ENCODE measurements around the gene TCTN1.

Gene TCTN1

GRCh38 chr12:110680032-110680431 lies 66.1 kb downstream of the TCTN1 start:
- DNase-seq (ENCODE audit: low read depth), result no peak

- DNase-seq (ENCODE audit: low read depth), result no peak
Observed at GRCh38 chr12:110683888-110684287, 70.0 kb downstream of the TCTN1 start.

GRCh38 chr12:110684312-110684836 lies 70.4 kb downstream of the TCTN1 start:
- no peak for DNase-seq (ENCODE audit: low read depth)

GRCh38 chr12:110686294-110686903 lies 72.5 kb downstream of the TCTN1 start:
- no peak for DNase-seq (ENCODE audit: low read depth)

GRCh38 chr12:110687396-110688169 lies 73.7 kb downstream of the TCTN1 start:
- DNase-seq (ENCODE audit: low read depth), result no peak

GRCh38 chr12:110688446-110689280 lies 74.7 kb downstream of the TCTN1 start, which contains the start of gene HVCN1:
Gene HVCN1 (minus strand): TSS chr12:110689115. CDS start chr12:110683245, 5,870 bp downstream.
- DNase-seq (ENCODE audit: low read depth), result no peak

GRCh38 chr12:110689281-110690126 lies 75.6 kb downstream of the TCTN1 start:
- DNase-seq (ENCODE audit: low read depth), result no peak

GRCh38 chr12:110690127-110690430 lies 76.2 kb downstream of the TCTN1 start:
- no peak for DNase-seq (ENCODE audit: low read depth)

GRCh38 chr12:110693731-110694130 lies 79.8 kb downstream of the TCTN1 start:
- no peak for DNase-seq (ENCODE audit: low read depth)

GRCh38 chr12:110694330-110694901 lies 80.5 kb downstream of the TCTN1 start:
- DNase-seq (ENCODE audit: low read depth), result no peak

GRCh38 chr12:110696283-110696682 lies 82.4 kb downstream of the TCTN1 start:
- no peak for DNase-seq (ENCODE audit: low read depth)

GRCh38 chr12:110697236-110697635 lies 83.3 kb downstream of the TCTN1 start:
- DNase-seq (ENCODE audit: low read depth), result no peak

- DNase-seq (ENCODE audit: low read depth), result peak; percentile 32
Observed at GRCh38 chr12:110698171-110698902, 84.4 kb downstream of the TCTN1 start.
